ENCODE data around the gene COL6A3.

Gene COL6A3

DNA sequence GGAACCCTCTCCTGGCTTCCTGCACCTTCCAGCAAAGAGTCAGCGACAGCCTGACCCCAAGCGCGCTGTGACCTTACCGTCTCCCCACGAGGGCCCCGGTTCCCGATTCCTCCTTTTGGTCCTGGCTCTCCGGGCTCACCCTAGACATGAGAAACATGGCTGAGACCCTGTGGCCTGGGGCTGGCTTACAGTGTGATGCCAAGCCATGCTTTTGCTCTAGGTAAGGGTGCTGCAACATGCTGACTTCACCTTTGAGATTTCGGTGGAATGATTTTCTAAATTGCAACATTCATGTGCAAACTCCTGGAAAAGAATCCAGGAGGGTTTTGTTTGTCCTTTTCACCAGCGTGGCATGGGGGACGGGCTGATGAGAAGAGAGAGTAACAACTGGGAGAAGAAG, 63.9 kb downstream of the COL6A3 start:
- no peak for DNase-seq (ENCODE audit: low read depth in 2 of 3, low spot score in 2 of 3)

DNA sequence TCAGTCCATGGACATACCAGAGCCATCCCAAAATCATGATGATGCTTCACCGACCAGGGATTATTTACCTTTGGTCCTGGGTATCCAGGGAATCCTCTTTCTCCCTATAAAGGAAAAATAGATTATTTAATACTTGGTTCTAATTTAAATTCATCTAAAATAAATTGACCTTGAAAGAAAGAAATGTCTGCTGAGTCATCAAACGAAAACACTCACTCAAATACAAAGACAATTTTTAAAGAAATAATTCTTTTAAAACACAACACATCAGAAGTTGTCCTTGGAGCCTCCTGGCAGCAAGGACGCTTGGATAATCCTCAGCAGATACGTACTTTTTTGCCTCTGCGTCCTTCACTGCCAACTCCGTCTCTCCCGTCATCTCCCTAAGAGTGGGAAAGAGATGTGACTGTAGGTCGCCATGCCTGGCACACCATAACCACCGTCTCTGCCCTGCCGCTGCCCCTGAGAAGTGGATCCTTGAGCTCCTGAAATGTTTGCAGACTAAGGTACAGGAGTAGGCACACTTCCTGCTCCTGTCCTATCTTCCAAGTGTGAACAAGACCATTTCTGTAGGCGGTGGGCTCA, 65.6 kb downstream of the COL6A3 start:
- no peak for DNase-seq (ENCODE audit: low read depth in 2 of 3, low spot score in 2 of 3)

DNA sequence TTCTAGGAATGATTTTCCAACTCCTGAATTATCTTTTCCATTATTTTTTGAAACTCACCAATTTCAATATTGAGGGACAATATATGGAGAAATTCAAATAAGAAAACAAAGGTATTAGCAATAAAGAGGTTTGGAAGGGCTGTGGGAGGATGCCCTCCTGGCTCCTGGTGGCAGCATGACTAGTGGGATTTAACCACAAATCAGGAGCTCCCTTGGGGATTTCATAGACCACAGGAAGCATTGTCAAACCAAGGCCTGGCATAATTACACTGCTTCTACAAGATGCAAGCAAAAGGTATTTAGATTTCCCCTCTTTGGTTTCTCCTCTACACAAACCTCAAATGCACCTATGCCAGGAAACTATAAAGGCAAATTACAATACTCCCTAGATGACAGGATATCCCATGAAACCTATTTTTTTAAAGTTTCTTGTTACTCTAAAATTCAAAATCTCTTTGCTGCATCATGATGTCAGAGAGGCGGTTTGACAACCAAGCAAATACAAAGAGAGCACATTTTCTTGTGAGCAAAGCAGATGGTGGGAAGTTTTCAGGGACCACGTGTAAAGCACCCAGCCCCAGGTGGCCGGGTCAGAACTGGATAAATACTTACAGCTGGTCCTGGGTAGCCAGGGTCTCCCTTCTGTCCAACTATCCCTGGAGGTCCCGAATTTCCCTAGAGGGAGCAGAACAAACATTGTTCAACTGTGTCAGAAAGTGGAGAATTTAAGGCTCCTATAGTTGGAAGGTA, 67.9 kb downstream of the COL6A3 start:
- DNase-seq (ENCODE audit: low read depth in 2 of 3, low spot score in 2 of 3) = no peak

DNA sequence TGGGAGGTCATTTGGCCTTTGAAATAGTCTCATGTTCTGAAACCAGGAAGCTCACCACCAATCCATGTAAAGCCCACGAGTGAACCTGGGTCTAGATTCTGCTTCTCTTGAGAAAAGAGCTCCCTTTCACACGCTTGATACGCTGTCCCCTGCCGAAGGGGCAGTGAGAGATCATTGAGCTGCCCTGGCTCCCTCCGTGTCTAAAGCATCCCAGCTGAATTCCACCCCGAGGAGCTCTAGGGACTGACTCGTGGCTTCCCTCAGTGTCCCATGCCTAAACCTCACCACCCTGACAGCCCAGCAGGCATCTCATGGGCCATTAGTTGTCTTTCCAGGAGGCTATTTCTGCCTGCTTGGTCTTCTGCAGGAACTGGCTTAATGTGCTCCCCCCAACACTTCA, 68.6 kb downstream of the COL6A3 start:
- DNase-seq (ENCODE audit: low read depth in 2 of 3, low spot score in 2 of 3) = no peak

DNA sequence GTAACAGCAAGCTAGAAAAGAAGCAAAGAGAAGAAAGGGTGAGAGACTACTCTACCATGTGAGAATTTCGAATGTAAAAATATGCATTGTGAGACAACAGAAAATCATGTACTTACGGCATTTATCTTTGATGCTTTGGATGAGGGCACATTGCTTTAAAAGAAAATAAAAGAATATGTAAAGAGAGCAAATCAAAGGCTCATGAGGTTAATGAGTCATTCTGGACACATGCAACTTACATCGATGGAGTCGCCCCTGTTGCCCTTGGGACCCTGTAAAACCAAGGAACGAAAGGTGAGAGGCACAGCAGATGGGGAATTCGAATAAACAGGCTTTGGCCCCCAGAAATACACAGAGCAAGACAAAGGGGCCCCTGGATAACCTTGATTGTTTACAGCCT, 69.0 kb downstream of the COL6A3 start:
- DNase-seq (ENCODE audit: low read depth in 2 of 3, low spot score in 2 of 3) = no peak

DNA sequence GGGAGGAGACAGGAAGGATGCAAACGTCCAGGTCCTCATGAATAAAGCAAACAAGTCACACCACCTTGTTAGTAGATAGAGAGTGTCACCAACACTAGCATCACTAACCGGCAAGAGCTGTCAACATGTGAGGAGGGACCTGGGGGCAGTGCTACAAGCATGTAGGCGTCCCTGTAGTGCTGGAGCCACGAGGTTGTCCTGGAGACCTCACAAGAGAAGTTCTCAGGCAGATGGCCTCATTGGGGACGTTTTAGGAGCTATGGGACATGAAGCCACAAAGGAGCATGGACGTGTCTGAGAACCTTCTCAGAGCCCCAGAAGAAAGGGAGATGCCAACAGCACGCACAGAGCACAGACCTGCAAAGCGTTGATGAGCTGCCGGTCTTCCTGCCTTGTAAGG, 70.0 kb downstream of the COL6A3 start:
- no peak for DNase-seq (ENCODE audit: low read depth in 2 of 3, low spot score in 2 of 3)

DNA sequence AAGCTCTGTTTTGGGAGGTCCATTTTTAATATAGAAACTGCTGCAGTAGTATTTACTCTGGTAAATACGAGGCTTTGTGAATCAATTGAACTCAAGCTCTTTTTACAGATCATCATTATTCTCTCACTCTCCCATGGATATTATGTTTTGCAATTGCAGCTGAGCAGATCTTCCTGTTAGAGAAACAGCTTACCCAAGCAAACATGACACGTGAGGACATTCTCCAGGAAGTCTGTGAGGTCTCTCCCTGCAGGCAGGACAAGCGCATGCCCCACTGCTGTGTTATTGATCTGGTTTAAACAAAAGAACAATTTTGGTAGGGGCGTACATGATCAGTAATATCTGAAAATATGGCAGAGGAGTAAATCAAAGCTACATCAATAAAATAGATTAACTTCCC, 72.1 kb downstream of the COL6A3 start:
- no peak for DNase-seq (ENCODE audit: low read depth in 2 of 3, low spot score in 2 of 3)

DNA sequence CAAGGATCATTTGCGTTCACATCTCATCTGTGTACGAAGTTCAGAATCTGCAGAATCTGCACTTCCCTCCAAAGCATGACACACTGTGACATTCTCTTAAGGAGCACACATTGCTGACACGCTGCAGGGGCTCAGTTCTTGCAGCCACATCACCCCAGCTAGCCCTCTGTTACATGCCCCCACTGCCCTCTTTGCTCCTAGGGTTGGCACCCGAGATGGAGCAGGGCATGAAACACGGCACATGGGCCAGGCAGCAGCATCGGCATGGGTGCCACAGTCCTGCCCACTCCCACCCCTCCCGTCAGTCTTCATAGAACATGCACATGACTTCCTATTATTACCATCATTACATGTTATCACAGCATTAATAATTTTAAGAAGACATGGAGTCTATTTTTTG, 76.4 kb downstream of the COL6A3 start:
- no peak for DNase-seq (ENCODE audit: low read depth in 2 of 3, low spot score in 2 of 3)

DNA sequence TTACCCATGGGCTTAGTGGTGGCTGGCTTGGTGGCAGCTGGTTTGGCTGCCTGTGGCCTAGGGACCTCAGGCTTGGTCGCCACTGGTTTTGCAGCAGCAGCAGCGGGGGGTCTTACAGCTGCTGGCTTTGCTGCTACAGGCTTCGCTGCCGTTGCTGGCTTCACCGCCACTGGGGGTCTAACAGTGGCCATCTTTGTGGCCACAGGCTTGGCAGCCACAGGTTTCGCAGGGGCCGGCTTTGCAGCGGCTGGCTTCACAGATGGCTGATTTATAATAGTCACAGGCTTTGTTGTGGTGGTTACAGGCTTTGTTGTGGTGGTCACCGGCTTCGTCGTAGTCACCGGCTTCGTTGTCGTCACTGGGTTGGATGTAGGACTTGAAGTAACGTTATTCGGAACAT, 77.8 kb downstream of the COL6A3 start:
- DNase-seq (ENCODE audit: low read depth in 2 of 3, low spot score in 2 of 3) = no peak

DNA sequence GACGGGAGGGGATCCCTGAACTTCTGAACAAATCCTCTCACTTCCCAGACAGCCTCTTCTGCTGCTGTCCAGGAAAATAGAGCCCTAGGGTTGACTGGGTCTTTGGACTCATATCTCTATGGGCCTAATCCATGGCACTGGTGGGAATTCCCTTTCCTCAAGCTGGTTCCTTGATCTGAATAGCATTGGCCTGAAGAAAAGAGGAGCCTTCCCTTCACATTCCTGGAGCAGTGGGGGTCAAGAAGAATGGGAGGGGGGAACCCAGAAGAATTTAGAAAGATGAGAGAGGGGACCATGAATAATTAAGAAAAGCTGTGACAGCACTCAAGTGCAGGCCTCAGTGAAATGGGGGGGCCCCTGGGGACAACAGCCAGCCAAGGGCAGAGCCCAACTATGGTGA, 80.2 kb downstream of the COL6A3 start:
- DNase-seq (ENCODE audit: low read depth in 2 of 3, low spot score in 2 of 3) = no peak

DNA sequence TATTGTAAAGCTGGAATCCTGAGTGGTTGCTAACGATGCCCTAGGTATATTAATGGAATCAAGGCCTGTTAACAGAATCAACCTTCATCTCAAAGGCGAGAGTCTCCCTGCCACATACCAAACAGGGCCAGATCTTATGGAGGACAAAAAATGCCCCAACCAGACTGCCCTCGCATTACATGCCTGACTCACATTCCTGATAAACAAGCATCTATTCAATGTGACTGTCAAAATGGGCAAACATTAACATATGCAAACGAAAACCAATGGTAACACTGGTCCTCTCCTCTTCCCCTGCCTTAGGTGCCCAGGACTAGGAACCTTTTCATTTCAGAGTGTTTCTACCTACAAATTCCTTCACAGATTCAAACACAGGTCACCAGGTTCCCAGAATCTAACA, 83.4 kb downstream of the COL6A3 start:
- DNase-seq (ENCODE audit: low read depth in 2 of 3, low spot score in 2 of 3) = no peak

DNA sequence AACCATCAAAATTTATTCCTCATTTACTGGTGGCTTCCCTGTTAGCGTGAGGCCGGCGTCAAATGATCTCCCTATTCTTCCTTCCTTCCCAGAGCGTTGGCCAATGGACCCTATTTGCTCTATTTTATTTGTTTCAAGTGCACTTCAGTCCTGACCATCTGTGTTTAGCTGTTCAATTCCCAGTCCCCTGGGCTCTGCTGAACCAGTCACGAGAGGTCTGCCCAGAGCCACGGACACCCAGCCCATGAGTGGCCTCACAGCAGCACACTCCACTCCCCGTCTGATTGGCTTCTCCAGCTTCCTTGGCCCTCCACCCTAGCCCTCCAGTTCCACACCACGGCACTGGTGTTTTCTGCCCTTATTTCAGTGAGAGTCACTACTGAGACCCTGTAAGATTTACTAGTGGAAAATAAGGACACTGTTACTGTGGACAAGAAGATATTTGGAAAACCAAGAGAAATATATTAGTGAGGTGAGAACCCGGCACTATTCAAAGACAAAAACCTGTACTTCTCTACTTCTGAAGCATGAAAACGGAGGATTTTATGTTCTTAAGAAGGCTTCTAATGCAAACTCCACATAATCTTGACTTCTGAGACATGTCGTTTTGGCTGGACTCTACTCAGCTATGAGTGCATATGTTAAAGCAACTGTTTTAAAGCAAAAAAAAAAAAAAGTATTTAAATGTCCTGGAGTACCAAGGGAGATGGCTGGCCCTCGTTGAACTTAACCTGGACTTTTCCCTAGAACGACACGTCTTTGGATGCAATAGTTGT, 86.6 kb downstream of the COL6A3 start:
- no peak for DNase-seq (ENCODE audit: low read depth in 2 of 3, low spot score in 2 of 3)

DNA sequence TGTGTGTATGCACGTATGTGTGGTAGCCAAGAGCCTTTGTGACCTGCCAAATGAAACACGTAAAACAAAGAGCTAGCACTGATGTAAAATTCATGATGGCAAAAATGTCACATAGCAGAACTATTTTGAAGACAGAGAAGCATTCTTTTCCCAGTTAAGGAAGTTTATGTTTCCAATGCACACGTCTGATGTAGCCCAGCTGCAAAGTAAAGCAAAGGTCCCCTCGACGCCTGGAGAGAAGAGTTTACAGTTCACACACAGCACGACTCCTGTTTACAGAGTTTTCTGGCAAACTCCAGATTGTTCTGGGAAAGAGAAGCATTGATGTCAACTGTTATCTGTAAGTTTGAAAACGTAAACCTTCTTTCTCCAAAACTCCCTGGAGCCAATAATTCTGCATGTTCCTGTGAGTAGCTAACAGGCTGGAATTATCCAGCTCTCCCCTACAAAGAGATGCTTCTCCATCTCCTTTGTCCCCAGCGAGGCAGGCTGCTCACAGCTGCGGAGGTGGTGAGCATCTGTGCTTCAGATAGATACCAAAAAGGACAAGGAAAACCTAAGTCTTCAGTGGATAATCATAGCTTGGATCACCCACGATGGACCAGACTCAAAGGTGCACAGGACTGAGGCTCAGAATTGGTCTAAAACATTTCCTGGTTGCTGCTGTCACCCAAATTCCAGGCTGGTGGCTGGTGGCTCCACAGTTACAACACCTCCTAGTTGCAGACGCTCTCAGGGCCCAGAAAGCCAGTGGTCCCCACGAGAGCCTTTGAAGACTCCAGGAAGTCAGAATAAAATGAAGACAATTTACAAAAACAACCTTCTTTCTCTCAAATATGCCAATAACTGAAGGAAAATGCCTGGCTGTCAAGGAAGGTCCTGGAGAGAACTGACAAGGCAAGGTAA, 87.4 kb downstream of the COL6A3 start:
- no peak for DNase-seq (ENCODE audit: low read depth in 2 of 3, low spot score in 2 of 3)

DNA sequence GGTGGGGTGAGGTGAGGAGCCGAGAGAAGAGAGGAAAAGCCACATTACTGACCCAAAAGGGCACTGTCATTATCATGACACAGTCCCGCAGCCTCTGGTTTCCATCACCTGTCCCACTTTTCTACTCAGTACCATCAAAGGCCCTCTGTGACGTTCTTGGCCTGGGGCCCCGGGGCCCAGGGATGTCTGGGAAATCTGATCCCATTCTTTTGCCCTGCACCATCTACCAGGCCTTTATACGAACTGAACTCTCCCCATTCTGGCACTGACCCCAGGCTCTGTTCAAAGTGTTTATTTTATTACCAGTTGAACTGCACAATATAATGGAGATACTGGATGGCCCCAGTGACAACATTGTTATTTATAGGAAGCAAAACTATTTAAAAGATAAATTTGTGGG, 89.1 kb downstream of the COL6A3 start:
- no peak for DNase-seq (ENCODE audit: low read depth in 2 of 3, low spot score in 2 of 3)

DNA sequence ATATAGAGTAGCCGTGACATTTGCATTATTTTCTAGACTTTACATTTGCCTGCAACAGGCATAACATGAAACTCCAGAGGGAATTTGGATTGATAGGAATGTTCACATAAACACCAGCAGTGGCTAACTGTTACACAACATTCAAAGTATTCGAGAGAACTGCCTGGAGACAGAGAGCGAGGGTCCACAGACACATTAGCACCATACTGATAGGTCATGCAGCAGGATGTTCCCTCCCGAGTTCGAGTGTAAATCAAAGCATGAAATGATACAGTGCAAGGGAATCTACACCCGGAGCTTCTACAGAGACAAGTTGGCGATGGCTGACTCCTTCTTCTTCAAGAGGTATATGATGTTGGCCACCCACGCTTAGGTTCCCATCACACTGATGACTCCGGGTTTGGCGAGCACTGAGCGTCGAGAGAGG, 89.5 kb downstream of the COL6A3 start:
- no peak for DNase-seq (ENCODE audit: low read depth in 2 of 3, low spot score in 2 of 3)

DNA sequence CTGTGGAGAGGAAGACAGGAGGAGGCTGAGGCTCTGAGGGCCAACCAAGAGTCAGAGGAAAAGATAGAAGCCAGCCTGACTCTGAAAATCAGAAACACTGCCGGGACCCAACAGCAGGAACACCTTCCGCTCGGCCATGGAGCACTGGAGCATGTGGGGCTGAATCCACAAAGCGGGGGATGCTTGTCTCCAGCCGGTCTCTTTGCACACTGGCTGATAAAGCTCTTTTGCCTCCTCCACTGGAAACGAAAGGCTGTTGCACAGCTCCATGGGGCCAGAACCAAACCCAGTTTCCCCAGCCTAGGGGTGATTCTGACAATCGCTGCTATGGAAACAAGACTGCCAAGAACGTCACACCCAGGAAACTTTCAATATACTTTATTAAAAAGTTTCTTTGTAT, 90.3 kb downstream of the COL6A3 start:
- DNase-seq (ENCODE audit: low read depth in 2 of 3, low spot score in 2 of 3) = no peak

DNA sequence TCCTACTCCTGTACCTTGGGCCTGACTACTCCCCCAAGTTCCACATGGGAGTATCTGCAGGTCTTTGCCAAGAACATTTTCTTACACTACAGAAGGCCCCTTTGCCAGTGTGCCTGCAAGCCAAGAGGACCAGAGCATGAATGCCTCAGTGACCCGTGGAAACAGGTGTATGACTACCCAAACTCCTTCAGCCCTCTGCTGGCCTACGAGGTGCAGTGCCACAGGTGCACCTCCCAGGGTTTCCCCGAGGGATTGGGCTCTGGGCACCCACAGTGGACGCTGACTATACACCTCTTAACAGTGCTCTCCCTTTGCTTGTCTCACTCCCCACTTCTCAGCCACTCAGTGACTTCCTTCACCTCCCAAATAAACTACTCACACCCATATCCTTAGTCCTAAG, 91.4 kb downstream of the COL6A3 start:
- DNase-seq (ENCODE audit: low read depth in 2 of 3, low spot score in 2 of 3) = no peak

DNA sequence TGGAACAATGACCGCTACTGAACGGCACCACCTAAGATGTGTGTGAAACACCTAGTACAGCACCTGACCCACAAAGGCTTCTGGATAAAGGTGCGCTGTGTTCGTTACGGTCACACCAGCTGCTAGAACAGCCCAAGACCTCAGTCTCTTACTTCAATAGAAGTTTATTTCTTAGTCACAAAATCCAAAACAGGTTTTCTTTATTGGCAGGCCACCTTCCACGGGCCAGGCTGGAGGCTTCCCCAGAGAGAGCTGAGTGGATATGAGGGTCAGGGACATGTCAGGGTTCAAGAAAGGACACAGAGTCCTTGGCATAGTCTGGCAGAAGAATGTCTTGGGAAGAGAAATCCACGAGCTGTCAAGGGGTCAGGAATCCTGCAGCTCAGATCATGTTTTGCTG, 92.2 kb downstream of the COL6A3 start:
- no peak for DNase-seq (ENCODE audit: low read depth in 2 of 3, low spot score in 2 of 3)

DNA sequence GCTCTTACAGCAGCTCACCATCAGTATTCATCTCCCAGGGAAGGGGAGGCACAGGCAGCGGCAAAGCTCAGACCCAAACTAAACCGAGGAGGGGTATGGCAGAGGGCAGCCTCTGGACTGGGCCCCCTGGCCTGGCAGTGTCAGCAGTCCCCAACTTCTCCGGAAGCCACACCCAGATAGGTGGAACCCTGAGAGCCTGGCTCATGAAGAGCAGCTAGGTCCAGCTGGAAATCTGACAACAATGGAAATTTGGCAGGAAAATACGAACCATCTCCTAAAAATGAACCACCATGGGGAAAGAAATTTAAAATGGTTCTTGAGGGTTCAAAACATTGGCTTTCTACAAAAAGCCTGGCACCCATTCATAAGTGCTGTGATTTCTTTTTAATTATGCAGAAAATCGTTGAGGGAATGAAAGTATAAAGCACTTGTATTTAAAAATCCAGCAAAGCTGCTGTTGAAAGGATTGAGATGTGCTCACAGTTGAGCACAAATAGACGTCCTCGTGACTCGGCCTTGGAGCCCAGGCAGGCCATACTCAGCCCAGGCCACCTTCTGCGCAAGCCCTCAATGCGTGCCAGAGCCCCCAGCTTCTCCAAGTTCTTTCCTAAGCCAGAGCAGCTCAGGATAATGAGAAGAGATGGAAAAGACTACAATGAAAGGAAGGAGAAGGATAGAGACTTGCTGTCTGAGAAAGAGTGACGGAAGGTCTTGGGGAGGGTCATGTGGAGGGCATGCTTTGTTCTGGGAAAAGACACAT, 93.0 kb downstream of the COL6A3 start:
- DNase-seq (ENCODE audit: low read depth in 2 of 3, low spot score in 2 of 3) = no peak

DNA sequence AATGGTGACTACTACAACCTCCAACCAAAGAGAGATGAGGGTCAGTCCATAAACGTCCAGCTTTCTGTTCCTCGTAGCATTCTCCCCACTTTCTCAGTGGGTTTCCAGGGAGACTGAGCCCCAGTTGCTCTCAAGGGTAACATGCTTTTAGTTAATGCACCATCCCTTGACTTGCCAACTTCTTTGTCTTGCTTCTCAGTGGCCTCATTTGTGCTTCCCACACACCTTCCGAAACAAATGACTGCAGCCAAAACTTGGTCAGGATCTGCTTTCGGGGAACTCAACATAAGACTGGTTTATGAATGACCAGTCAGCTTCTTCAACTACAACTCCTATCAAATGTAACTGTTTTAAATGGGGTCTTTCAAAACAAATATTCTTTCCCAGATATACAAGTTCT, 94.1 kb downstream of the COL6A3 start:
- DNase-seq (ENCODE audit: low read depth in 2 of 3, low spot score in 2 of 3) = no peak
